Colonic mucosa (tissue), 4 donors: ENCODE results near the gene STRBP. TPM values are rescaled to one million over a fixed set of nuclear protein-coding genes. Genes with fewer than 3 reads are reported as not detected.

Experiments
- DNase-seq: peaks from one replicate; pipeline ENCODE4 v3.0.0-alpha.2; 2020
- H3K27ac ChIP-seq: fragments of 200-600 bp; one replicate; pipeline ENCODE4 v1.8.0; 2021
- H3K27me3 ChIP-seq: fragments of 200-600 bp; one replicate; pipeline ENCODE4 v1.8.0; 2021
- H3K36me3 ChIP-seq: fragments of 200-600 bp; one replicate; pipeline ENCODE4 v1.8.0; 2021
- H3K4me1 ChIP-seq: fragments of 200-600 bp; one replicate; pipeline ENCODE4 v1.8.0; 2021; ENCODE audit warnings: mild to moderate bottlenecking
- H3K4me3 ChIP-seq: fragments of 200-600 bp; one replicate; pipeline ENCODE4 v1.8.0; 2021
- H3K9ac ChIP-seq, 2 donors: one replicate each; pipeline ENCODE4 v1.7.0; 2013; ENCODE audit warnings: control low read depth in 2 of 2, low read depth in 2 of 2, low read length in 2 of 2
- H3K9me3 ChIP-seq: fragments of 200-600 bp; one replicate; pipeline ENCODE4 v1.8.0; 2021
- CTCF ChIP-seq: fragments of 200-600 bp; IDR thresholded peaks from one replicate; pipeline ENCODE4 v1.8.0; 2022; ENCODE audit warnings: antibody characterized with exemption, mild to moderate bottlenecking
- intact Hi-C: fragments of 100-400 bp; cut with DNase I; formaldehyde crosslinking; loops from one replicate; pipeline ENCODE4 v1.14.1; 2022
- total RNA-seq, 2 donors: library from RNA; stranded (reverse); fragmentation: NEBNext Ultra II Directional in 1 of 2; extraction: Animal tissue kit (Norgen Biotek cat#: 25700) in 1 of 2; gene quantifications; one replicate each; pipeline ENCODE4 v1.2.1, GENCODE V29; 2021
- donor health status: healthy.
- donor health status: DM: no; HTN: no; CAD: no.
- donor health status: DM: no; HTN: no; CAD: no.

Gene STRBP
- total RNA-seq, 2 donors from 2014 or later: 37.5 to 53.5 TPM

GRCh38 chr9:123132696-123133095 lies 135.7 kb downstream of the STRBP start:
- H3K4me3 ChIP-seq: no peak overlapping the region
- H3K4me1 ChIP-seq: no peaks in the 10 kb centered on the region
- intact Hi-C loops: no loop called here
- H3K9ac ChIP-seq: no peak overlapping the region
- TF ChIP-seq CTCF: no peak
- H3K27ac ChIP-seq: no peak overlapping the region
- DNase-seq: no peak
- no peaks in the 10 kb centered on the region for H3K27me3 ChIP-seq
- H3K9me3 ChIP-seq: no peaks in the 10 kb centered on the region
- no peaks in the 10 kb centered on the region for H3K36me3 ChIP-seq

- no peak for TF ChIP-seq CTCF
- Histone ChIP-seq H3K27ac (no peak overlapping the region), H3K9me3 (no peaks in the 10 kb centered on the region), H3K4me1 (no peaks in the 10 kb centered on the region), H3K27me3 (no peaks in the 10 kb centered on the region), H3K9ac (no peak overlapping the region), H3K36me3 (no peaks in the 10 kb centered on the region), H3K4me3 (no peak overlapping the region)
- intact Hi-C loops: no loop called here
- no peak for DNase-seq
These were observed 136.4 kb downstream of the STRBP start for GRCh38 chr9:123131993-123132392.

GRCh38 chr9:123131258-123131657 lies 137.1 kb downstream of the STRBP start:
- Histone ChIP-seq H3K36me3 (no peaks in the 10 kb centered on the region), H3K27me3 (no peaks in the 10 kb centered on the region), H3K9me3 (no peaks in the 10 kb centered on the region), H3K27ac (no peak overlapping the region), H3K4me3 (no peak overlapping the region), H3K4me1 (no peaks in the 10 kb centered on the region), H3K9ac (no peak overlapping the region)
- intact Hi-C loops: no loop called here
- DNase-seq: no peak
- no peak for TF ChIP-seq CTCF

- no peaks in the 10 kb centered on the region for H3K9me3 ChIP-seq
- H3K36me3 ChIP-seq: no peaks in the 10 kb centered on the region
- TF ChIP-seq CTCF: no peak
- no peak overlapping the region for H3K4me3 ChIP-seq
- no peak for DNase-seq
- H3K4me1 ChIP-seq: no peaks in the 10 kb centered on the region
- intact Hi-C loops: no loop called here
- no peaks in the 10 kb centered on the region for H3K27me3 ChIP-seq
- no peak overlapping the region for H3K9ac ChIP-seq
- H3K27ac ChIP-seq: no peak overlapping the region
These were observed 139.0 kb downstream of the STRBP start for GRCh38 chr9:123129423-123129822.

GRCh38 chr9:123128591-123128990 lies 139.8 kb downstream of the STRBP start:
- intact Hi-C loops: no loop called here
- no peaks in the 10 kb centered on the region for H3K36me3 ChIP-seq
- no peak for DNase-seq
- no peaks in the 10 kb centered on the region for H3K4me1 ChIP-seq
- no peak overlapping the region for H3K4me3 ChIP-seq
- H3K27me3 ChIP-seq: no peaks in the 10 kb centered on the region
- no peak overlapping the region for H3K9ac ChIP-seq
- H3K9me3 ChIP-seq: no peaks in the 10 kb centered on the region
- TF ChIP-seq CTCF: no peak
- H3K27ac ChIP-seq: no peak overlapping the region

- Histone ChIP-seq H3K4me3 (no peak overlapping the region), H3K27me3 (no peaks in the 10 kb centered on the region), H3K27ac (no peak overlapping the region), H3K9me3 (no peaks in the 10 kb centered on the region), H3K4me1 (no peaks in the 10 kb centered on the region), H3K36me3 (no peaks in the 10 kb centered on the region), H3K9ac (no peak overlapping the region)
- no peak for TF ChIP-seq CTCF
- intact Hi-C loops: no loop called here
- no peak for DNase-seq
These were observed 140.8 kb downstream of the STRBP start for GRCh38 chr9:123127512-123128075.
